HG02798 (cell line): Measurements from ENCODE around the gene APOM.
A peak's percentile ranks its signal among the peaks of the same experiment; 100 is the strongest.

ENCODE experiments used
- ATAC-seq: cut with Tn5 transposase; IDR thresholded peaks from one replicate; pipeline ENCODE4 v1.9.1; 2021; ENCODE audit warnings: mild to moderate bottlenecking; ENCODE audit not compliant: unreplicated experiment, poor library complexity

The APOM gene

GRCh38 chr6:31654574-31655348 lies 933 bp upstream of the APOM start:
- no peak for ATAC-seq

- no peak for ATAC-seq
Measured at GRCh38 chr6:31657406-31658157, 1.9 kb downstream of the APOM start.

GRCh38 chr6:31658158-31658688 lies 2.5 kb downstream of the APOM start:
- ATAC-seq, result no peak

- ATAC-seq, result no peak
Measured at GRCh38 chr6:31658983-31659648, 3.4 kb downstream of the APOM start.

GRCh38 chr6:31659649-31660380 lies 4.1 kb downstream of the APOM start:
- no peak for ATAC-seq

- ATAC-seq, result peak; percentile 54
Measured at GRCh38 chr6:31660381-31661261, 4.9 kb downstream of the APOM start, which contains the start of gene C6orf47. C6orf47 (minus strand) TSS chr6:31660778; CDS start chr6:31659947, 831 bp downstream.

- ATAC-seq, result no peak
Measured at GRCh38 chr6:31661262-31662123, 5.8 kb downstream of the APOM start.

- ATAC-seq, result no peak
Measured at GRCh38 chr6:31662124-31662723, 6.5 kb downstream of the APOM start.

- no peak for ATAC-seq
Measured at GRCh38 chr6:31663126-31663960, 7.6 kb downstream of the APOM start.

GRCh38 chr6:31663961-31664789 lies 8.5 kb downstream of the APOM start:
- ATAC-seq, result no peak

GRCh38 chr6:31664790-31665500 lies 9.3 kb downstream of the APOM start, which contains the start of gene GPANK1:
GPANK1 (minus strand) TSS chr6:31664997; CDS start chr6:31664478, 519 bp downstream.
- ATAC-seq, result peak; percentile 33

GRCh38 chr6:31665501-31666336 lies 10.0 kb downstream of the APOM start, which contains the start of gene CSNK2B:
CSNK2B (plus strand) TSS chr6:31666080; CDS start chr6:31666832, 752 bp downstream.
- ATAC-seq, result peak; percentile 85

GRCh38 chr6:31666337-31666965 lies 10.8 kb downstream of the APOM start:
- ATAC-seq, result no peak

GRCh38 chr6:31669676-31670075 lies 14.0 kb downstream of the APOM start, which contains the start of gene LY6G5B:
LY6G5B (plus strand) TSS chr6:31669976; CDS start chr6:31670951, 975 bp downstream.
- ATAC-seq, result no peak
